Ishikawa (cell line): ENCODE data around the gene COASY.

Experiments
- CEBPB ChIP-seq: IDR thresholded peaks from 2 replicates; pipeline ENCODE4 v1.6.1; 2012
- EP300 ChIP-seq: IDR thresholded peaks from 2 replicates; pipeline ENCODE4 v1.6.1; 2012; ENCODE audit warnings: borderline replicate concordance
- REST ChIP-seq: IDR thresholded peaks from 2 replicates; pipeline ENCODE4 v1.6.1; 2012; ENCODE audit warnings: low read depth, mild to moderate bottlenecking

GRCh38 chr17:42548070-42548837 is 13.7 kb upstream of the COASY start:
- no peak for TF ChIP-seq CEBPB
- 0 out of 2 replicates have a peak, but pooled peaks have one; percentile 22 for TF ChIP-seq EP300
- no peak for TF ChIP-seq REST
